Aorta (tissue), 5 donors: Measurements from ENCODE around the gene TICAM1. TPM values are rescaled to one million over a fixed set of nuclear protein-coding genes. Genes with fewer than 3 reads are reported as not detected.
"Not testable (repeated sequence)": the region's sequence is repeated elsewhere in the genome, so short reads cannot be mapped to it uniquely, and the experiment has no call there.

Source experiments
- ATAC-seq: fragments of 200-7000 bp; cut with Tn5 transposase; one replicate; pipeline ENCODE4 v1.9.1; 2022; ENCODE audit warnings: moderate library complexity; ENCODE audit not compliant: low FRiP score
- DNase-seq, 2 donors: peaks; one replicate each; pipeline ENCODE4 v3.0.0-alpha.2; 2020
- H3K27ac ChIP-seq, 2 donors: one replicate each; pipeline ENCODE4 v1.5.1; 2013; ENCODE audit warnings: low read length in 2 of 2, mild to moderate bottlenecking in 2 of 2, moderate library complexity in 2 of 2, control low read depth in 1 of 2, inconsistent platforms in 1 of 2, low read depth in 1 of 2
- H3K27me3 ChIP-seq, 2 donors: one replicate each; pipeline ENCODE4 v1.6.1; 2013; ENCODE audit warnings: control low read depth in 1 of 2, low read length in 1 of 2, mild to moderate bottlenecking in 1 of 2, moderate library complexity in 1 of 2; ENCODE audit not compliant: insufficient read depth in 2 of 2, control insufficient read depth in 1 of 2
- H3K36me3 ChIP-seq, 2 donors: one replicate each; pipeline ENCODE4 v1.6.1; 2013; ENCODE audit warnings: control low read depth in 1 of 2, low read length in 1 of 2, mild to moderate bottlenecking in 1 of 2; ENCODE audit not compliant: insufficient read depth in 2 of 2, control insufficient read depth in 1 of 2
- H3K4me1 ChIP-seq, 2 donors: one replicate each; pipeline ENCODE4 v1.6.1; 2013; ENCODE audit warnings: low read length in 2 of 2, control low read depth in 1 of 2, mild to moderate bottlenecking in 1 of 2, moderate library complexity in 1 of 2; ENCODE audit not compliant: insufficient read depth in 2 of 2, control insufficient read depth in 1 of 2
- H3K4me3 ChIP-seq, 2 donors: one replicate each; pipeline ENCODE4 v1.5.1; 2013; ENCODE audit warnings: low read length in 2 of 2, control low read depth in 1 of 2, mild to moderate bottlenecking in 1 of 2
- H3K9me3 ChIP-seq: one replicate; pipeline ENCODE4 v1.6.1; 2013; ENCODE audit warnings: mild to moderate bottlenecking, low read length; ENCODE audit not compliant: control insufficient read depth
- WGBS, 2 donors: extraction: QIAGEN DNeasy Blood & Tissue Kit; methylation state at CpG; one replicate each; pipeline ENCODE4 v1.1.7; 2013; 5-methylcytosine and 5-hydroxymethylcytosine counted together
- intact Hi-C, 2 donors: fragments of 100-400 bp; cut with DNase I; formaldehyde crosslinking; loops; one replicate each; pipeline versions ENCODE4 v1.14.2 to v1.15.0; 2022
- polyA plus RNA-seq, 2 donors: library from polyadenylated mRNA; stranded (reverse); fragments of 200-250 nt; gene quantifications; one replicate each; pipeline ENCODE4 v1.2.3, GENCODE V29; 2013
- total RNA-seq, 2 donors: library from RNA; stranded (reverse); fragmentation: NEBNext Ultra II Directional; extraction: Animal tissue kit (Norgen Biotek cat#: 25700); gene quantifications; one replicate each; pipeline ENCODE4 v1.2.1, GENCODE V29; 2021
- donor health status: healthy with polysubstance abuse.
- donor health status: Bipolar disorder and iron deficiency.
- donor health status: DM: no; HTN: no; CAD: no.
- donor health status: DM: no; HTN: no; CAD: no.
- donor health status: DM: yes; HTN: yes; CAD: no.

The TICAM1 gene
- total and polyA plus RNA-seq, 4 donors, result 6.9 to 18.5 (median 10.9) TPM

DNA sequence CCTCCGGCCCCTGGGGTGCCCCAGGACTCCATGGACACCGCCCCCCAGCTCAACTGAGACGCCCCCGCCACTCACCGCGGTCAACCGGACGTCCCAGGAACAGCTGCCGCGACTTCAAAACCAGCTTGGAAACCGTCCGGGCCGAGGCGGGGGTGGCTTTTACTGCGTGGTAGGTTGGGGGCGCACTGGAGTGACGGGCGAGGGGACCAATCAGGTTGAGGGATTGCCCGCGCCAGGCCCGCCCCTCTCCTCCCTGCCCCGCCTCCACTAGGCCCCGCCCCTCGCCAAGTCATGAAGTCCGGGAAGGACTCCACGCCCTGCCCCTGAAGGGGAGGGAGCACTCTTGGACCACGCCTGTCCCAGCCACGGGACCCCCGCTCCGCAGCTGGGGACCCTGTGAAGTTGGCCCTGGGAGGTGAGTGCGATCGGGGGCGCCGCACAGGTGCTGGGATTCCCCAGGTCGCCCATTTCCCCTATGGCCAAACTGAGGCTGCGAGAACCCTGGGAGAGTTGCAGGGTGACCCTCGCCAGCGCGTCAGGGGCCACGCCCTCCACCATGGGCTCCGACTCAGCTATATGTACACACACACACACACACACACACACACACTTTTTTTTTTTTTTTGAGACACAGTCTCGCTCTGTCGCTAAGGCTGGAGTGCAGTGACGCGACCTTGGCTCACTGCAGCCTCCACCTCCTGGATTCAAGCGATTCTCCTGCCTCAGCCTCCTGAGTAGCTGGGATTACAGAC, 36.2 kb upstream of the TICAM1 start, which contains the start of gene PLIN3:
Gene PLIN3, minus strand, starts transcription at position 134 of the 752 bp plus-strand sequence. CDS start 6,273 bp downstream, outside the sequence.
- Histone ChIP-seq H3K9me3 (no peaks in the 10 kb centered on the region), H3K36me3 (no peaks in the 10 kb centered on the region), H3K4me1 (no peaks in the 10 kb centered on the region), H3K27me3 (no peaks in the 10 kb centered on the region), H3K27ac (peak within 1 kb of the TSS in 1 of 2 donors; percentile 59), H3K4me3 (peak within 1 kb of the TSS; percentile 66 to 91)
- peak; percentile 99 for ATAC-seq
- 5% methylated on average over 39 to 46 of the region's 46 CpGs for WGBS, 2 donors
- peak; percentile 99 to 100 for DNase-seq
- intact Hi-C loops, result no loop called here

DNA sequence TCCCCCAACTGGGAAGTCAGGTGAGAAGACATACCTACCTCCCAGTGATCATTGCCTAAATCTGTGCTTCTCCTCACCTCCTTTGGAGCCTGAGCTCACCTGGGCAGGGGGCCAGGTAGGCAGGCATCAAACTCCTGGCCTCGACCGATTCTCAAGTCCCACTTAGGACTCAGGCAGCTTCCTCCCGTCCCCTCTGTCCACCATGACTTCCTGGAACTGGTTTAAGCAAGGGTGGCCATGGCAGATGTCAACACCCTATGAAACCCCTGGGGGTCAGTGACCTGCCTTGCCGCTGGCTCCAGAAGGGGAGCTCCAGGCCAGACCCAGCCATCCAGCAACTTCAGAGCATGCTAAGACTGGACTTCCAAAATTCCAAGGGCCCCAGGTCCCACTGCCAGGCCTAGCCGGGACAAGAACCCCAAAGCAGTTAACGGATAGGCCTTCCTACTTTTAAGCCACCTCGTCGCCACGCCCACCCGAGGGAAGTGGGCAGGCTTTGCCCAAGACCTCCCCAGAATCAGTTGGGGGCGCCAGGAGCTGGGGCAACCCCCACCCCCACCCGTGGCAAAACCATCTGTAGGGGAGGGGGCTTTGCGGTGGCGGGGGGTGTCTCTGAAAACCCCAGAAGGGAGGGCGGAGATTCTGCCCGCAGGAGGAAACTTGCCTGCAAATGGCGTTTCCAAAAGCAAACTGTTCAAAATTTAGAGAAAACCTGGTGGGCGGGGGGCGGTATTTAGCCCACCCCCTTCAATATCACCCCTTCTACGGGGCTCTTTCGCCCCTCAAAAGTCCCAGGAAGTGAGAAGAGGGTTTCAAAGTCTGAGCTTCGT, 35.3 kb upstream of the TICAM1 start:
- Histone ChIP-seq H3K4me3 (peak overlapping the region; percentile 66 to 91), H3K27ac (peak overlapping the region in 1 of 2 donors; percentile 59), H3K9me3 (no peaks in the 10 kb centered on the region), H3K27me3 (no peaks in the 10 kb centered on the region), H3K36me3 (no peaks in the 10 kb centered on the region), H3K4me1 (no peaks in the 10 kb centered on the region)
- intact Hi-C loops, result no loop called here
- peak; percentile 64 for ATAC-seq
- peak; percentile 83 to 89 for DNase-seq
- whole genome bisulfite sequencing, 2 donors, result 1 to 2% methylated on average over 22 of the region's 22 CpGs

DNA sequence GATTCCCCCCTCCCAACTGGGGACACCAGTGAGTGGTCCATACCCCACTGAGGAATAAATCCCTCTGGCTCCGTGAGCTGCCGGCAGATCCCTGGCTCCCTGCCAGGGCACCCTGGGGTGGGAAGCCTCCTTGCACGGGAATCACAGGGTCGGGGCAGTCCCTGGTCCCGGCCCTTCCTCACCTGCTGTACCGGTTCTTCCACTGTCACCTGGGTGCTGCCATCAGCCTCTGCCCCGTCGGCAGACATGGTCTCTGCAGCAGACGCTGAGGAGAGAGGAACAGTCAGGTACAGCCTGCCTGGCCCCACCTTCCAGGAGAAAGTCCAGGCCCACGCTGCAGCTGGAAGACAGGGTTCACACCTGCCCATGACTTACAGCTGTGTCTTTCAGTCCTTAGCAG, 29.6 kb upstream of the TICAM1 start:
- H3K36me3 ChIP-seq, result peaks cover 0 to 2% of the 10 kb centered on the region in 2 donors
- DNase-seq (no peak), ATAC-seq (no peak)
- H3K27me3 ChIP-seq, result no peaks in the 10 kb centered on the region
- H3K4me3 ChIP-seq, result no peak overlapping the region
- no peaks in the 10 kb centered on the region for H3K4me1 ChIP-seq
- H3K27ac ChIP-seq, result no peak overlapping the region
- no peaks in the 10 kb centered on the region for H3K9me3 ChIP-seq
- intact Hi-C loops, result no loop called here
- 70 to 71% methylated on average over 9 to 10 of the region's 10 CpGs for WGBS, 2 donors

DNA sequence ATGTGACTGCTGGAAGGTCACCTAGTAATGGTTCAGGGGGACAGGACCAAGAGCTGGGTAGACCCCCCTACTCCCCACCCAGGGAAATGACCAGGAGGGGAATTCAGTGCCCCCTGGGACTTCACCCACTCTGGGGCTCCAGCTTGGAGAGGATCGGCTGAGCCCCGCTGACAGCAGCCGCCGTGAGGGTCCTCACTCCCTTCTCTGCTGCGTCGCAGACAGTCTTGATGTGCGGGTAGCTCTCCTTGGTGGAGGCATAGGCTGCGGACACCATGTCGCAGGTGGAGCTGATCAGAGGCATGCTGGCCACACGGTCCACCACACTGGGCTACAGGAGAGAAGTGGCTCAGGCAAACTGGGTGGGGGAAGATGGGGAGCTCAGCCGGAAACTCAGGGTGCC, 28.2 kb upstream of the TICAM1 start:
- intact Hi-C loops, result no loop called here
- DNase-seq (no peak), ATAC-seq (no peak)
- H3K4me3 ChIP-seq, result no peak overlapping the region
- H3K36me3 ChIP-seq, result peaks cover 0 to 4% of the 10 kb centered on the region in 2 donors
- H3K27me3 ChIP-seq, result no peaks in the 10 kb centered on the region
- no peaks in the 10 kb centered on the region for H3K9me3 ChIP-seq
- H3K4me1 ChIP-seq, result no peaks in the 10 kb centered on the region
- WGBS, 2 donors, result 94% methylated on average over 11 of the region's 11 CpGs
- H3K27ac ChIP-seq, result no peak overlapping the region

DNA sequence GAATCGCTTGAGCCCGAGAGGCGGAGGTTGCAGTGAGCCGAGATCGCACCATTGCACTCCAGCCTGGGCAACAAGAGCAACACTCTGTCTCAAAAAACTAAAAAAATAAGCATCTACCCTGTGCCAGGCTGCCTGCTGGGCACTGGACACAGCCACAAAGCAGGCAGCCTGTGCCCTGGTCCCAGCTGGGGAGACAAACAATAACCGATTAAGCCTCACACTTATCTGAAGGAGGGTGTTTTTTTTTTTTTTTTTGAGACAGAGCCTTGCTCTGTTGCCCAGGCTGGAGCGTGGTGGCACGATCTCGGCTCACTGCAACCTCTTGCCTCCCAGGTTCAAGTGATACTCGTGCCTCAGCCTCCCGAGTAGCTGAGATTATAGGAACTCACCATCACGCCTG, 25.0 kb upstream of the TICAM1 start:
- 89 to 91% methylated on average over 12 of the region's 12 CpGs for WGBS, 2 donors
- H3K4me1 ChIP-seq, H3K27me3 ChIP-seq, H3K9me3 ChIP-seq, intact Hi-C loops, H3K27ac ChIP-seq, H3K4me3 ChIP-seq, ATAC-seq, DNase-seq, H3K36me3 ChIP-seq: not testable (repeated sequence)

DNA sequence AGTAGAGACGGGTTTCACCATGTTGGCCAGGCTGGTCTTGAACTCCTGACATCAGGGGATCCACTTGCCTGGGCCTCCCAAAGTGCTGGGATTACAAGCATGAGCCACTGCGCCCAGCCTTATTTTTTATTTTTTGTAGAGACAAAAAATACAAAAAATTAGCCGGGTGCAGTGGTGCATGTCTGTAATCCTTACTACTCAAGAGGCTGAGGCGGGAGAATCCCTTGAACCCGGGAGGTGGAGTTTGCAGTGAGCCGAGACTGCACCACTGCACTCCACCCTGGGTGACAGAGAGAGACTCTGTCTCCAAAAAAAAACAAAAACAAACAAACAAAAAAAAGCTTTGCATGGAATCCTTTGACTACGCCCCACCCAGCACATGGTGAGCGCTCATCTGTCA, 22.0 kb upstream of the TICAM1 start:
- H3K36me3 ChIP-seq, H3K4me3 ChIP-seq, H3K27ac ChIP-seq, ATAC-seq, intact Hi-C loops, H3K4me1 ChIP-seq, DNase-seq, H3K9me3 ChIP-seq, H3K27me3 ChIP-seq: not testable (repeated sequence)
- WGBS, 2 donors, result 87 to 89% methylated on average over 8 of the region's 8 CpGs

DNA sequence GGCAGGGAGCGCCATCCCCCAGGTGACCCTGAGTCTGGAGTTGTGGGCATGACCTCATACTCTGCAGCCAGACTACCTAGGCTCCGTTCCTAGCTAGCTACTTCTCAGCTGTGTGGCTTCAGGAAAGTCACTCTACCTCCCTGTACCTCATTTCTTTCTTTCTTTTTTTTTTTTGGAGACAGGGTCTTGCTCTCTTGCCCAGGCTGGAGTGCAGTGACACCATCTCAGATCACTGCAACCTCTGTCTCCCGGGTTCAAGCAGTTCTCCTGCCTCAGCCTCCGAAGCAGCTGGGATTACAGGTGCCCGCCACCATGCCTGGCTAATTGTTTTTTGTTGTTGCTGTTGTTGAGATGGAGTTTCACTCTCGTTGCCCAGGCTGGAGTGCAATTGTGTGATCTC, 21.0 kb upstream of the TICAM1 start:
- Histone ChIP-seq H3K27me3 (no peaks in the 10 kb centered on the region), H3K4me3 (no peak overlapping the region), H3K36me3 (peaks cover 0 to 2% of the 10 kb centered on the region in 2 donors), H3K9me3 (no peaks in the 10 kb centered on the region), H3K27ac (no peak overlapping the region), H3K4me1 (no peaks in the 10 kb centered on the region)
- no peak for DNase-seq
- WGBS, 2 donors, result 87 to 88% methylated on average over 6 of the region's 6 CpGs
- ATAC-seq, result peak; percentile 36
- intact Hi-C loops, result no loop called here

DNA sequence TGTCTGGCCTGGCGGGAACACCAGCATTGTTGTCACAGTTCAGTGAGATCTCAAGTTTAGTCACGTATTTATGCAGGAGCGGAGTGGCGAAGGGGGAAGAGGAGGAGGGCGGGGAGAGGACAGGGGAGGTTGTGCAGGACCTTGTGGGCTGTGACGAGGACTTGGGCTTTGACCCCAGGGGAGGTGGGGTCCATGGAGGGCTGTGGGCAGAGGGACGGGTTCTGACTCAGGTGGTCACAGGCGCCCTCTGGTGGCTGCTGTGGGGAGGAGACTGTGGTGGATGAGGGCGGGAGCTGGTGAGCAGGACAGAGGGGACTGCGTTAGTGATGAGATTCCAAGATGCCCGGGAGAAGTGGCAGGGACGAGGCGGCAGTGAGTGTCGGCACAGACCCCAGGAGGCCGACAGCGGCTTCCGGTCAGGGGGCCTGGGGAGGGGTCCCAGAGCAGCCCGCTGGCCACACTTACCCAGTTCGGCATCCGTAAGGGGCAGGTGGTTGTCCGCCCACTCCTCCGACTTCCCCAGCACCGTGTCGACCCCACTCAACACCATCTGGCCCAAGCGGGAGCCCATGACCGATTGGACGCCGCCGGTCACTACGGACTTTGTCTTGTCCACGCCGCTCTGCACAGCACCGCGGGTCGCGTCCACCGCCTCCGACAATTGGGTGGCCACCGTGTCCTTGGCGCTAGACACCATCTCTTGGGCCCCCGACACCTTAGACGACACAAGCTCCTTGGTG, 20.2 kb upstream of the TICAM1 start:
- ATAC-seq (peak; percentile 87), DNase-seq (peak; percentile 79 to 93)
- H3K27ac ChIP-seq, result no peak overlapping the region
- no peaks in the 10 kb centered on the region for H3K4me1 ChIP-seq
- no peaks in the 10 kb centered on the region for H3K9me3 ChIP-seq
- WGBS, 2 donors, result 75 to 77% methylated on average over 42 of the region's 42 CpGs
- intact Hi-C loops, result loop anchor here (1.0 kb wide), 1 partner anchor 42 kb away; no protein-coding TSS in a partner anchor
- H3K4me3 ChIP-seq, result no peak overlapping the region
- no peaks in the 10 kb centered on the region for H3K27me3 ChIP-seq
- H3K36me3 ChIP-seq, result peaks cover 0 to 2% of the 10 kb centered on the region in 2 donors
